ENCODE results near the gene TOLLIP.
"Not testable (repeated sequence)": the region's sequence is repeated elsewhere in the genome, so short reads cannot be mapped to it uniquely, and the experiment has no call there.

Gene TOLLIP

DNA sequence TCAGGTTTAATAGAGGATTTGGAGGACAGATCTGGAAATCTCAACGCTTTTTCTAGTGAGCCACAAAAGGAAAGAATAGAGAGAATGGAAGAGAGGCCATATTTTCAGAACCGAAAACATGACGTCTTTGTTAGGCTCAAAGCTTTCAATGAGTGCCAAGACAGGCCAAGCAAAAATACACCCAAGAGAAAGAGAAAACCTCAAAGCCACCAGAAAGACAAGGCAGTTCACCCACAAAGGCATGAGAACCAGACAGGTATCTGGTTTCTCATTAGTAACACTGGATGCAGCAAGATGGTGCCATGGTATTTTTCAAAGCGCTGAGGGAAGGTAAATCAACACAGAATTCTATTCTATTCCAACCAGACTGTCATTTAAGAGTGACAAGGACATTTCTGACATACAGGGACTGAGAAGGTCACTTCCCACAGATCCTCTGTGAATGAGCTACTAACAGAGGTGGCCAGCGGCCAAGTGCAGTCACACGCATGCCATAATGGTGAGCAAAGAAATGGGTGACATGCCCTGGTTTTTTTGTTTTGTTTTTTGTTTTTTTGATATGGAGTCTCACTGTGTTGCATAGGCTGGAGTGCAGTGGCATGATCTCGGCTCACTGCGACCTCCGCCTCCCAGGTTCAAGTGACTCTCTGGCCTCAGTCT lies 41.9 kb downstream of the TOLLIP start:
- DNase-seq (ENCODE audit: insufficient read length, low spot score): no peak
- FAIRE-seq: no peak

DNA sequence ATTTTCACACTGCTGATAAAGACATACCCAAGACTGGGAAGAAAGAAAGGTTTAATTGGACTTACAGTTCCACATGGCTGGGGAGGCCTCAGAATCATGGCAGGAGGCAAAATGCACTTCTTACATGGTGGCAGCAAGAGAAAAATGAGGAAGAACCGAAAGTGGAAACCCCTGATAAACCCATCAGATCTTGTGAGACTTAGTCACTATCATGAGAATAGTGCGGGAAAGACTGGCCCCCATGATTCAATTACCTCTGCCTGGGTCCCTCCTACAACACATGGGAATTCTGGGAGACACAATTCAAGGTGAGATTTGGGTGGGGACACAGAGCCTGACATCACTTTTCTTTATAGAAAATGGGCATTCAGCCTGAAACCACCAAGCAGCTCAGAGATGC lies 42.5 kb downstream of the TOLLIP start:
- not testable (repeated sequence) for DNase-seq (ENCODE audit: insufficient read length, low spot score); FAIRE-seq

DNA sequence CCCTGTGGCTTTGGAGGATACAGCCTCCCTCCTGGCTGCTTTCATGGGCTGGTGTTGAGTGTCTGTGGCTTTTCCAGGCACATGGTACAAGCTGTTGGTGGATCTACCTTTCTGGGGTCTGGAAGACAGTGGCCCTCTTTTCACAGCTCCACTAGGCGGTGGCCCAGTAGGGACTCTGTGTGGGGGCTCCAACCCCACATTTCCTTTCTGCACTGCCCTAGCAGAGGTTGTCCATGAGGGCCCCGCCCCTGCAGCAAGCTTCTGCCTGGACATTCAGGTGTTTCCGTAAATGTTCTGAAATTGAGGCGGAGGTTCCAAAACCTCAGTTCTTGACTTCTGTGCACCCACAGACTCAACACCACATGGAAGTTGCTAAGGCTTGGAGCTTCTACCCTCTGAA lies 44.0 kb downstream of the TOLLIP start:
- not testable (repeated sequence) for FAIRE-seq; DNase-seq (ENCODE audit: insufficient read length, low spot score)

DNA sequence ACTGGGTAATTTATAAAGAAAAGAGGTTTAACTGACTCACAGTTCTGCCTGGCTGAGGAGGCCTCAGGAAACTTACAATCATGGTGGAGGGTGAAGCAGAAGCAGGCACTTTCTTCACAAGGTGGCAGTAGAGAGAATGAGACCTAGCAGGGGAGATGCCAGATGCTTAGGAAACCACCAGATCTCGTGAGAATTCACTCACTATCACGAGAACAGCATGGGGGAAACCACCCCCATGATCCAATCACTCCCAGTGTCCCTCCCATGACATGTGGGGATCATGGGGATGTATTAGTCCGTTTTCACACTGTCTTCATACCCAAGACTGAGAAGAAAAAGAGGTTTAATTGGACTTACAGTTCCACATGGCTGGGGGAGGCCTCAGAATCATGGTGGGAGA lies 45.0 kb downstream of the TOLLIP start:
- DNase-seq (ENCODE audit: insufficient read length, low spot score); FAIRE-seq: not testable (repeated sequence)

DNA sequence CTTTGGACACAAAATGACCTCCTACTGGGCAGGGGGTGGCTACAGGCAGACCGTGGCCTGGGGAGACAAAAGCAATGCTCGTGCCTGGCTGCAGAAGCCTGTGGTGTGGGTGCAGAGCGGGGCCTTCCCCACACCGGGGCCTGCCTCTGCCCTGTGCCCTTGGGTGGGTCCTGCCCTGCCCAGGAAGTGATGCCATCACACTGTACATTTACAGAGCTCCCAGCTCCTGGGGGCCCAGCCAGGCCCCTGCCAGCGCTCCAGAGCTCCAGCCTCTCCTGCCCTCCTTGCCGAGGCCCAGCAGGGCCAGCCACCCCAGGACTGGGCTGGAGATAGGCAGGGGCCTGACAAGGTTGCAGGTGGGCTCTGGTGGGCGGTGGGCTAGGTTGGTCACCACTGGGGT lies 46.4 kb downstream of the TOLLIP start:
- DNase-seq (ENCODE audit: insufficient read length, low spot score): no peak

DNA sequence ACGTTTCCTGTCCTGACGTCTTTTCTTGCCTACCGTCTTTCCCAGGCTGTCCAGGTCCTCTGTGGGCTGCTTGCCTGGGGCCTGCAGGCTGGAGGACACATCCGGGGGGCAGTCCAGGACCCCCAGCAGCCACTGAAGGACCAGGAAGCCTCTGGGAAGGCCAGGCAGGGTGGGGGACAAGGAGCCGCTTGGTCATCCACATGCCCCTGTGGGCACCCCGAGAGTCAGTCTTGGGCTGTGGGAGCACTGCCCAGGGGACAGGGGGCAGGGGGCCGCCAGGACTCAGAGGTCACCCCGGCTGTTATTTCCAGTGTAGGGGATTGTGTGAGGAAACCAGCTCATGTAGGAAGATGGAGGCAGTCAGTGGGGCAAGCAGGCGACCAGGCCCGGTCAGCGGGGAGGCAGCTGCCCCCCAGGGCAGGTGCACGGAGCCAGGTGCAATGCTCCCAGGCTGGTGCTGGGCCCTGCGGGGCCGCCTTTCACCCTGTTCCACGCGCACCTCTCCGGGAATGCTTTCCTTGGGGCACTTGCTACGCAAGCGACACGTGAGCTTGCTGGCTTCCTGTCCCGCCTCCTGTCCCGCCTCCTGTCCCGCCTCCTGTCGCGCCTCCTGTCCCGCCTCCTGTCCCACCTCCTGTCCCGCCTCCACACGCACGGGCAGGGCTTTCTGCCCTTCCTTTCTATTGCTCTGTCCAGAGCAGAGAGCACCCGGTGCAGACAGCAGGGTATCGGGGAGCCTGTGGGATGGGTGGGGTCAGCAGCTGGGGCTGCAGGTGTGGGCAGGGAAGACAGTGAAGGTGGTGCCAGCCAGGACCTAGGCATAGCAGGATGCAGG lies 47.0 kb downstream of the TOLLIP start:
- FAIRE-seq (peak; percentile 87), DNase-seq (ENCODE audit: insufficient read length, low spot score) (peak; percentile 88)

More for the DNA sequence above, 46.4 kb downstream of the TOLLIP start:
- FAIRE-seq: no peak

DNA sequence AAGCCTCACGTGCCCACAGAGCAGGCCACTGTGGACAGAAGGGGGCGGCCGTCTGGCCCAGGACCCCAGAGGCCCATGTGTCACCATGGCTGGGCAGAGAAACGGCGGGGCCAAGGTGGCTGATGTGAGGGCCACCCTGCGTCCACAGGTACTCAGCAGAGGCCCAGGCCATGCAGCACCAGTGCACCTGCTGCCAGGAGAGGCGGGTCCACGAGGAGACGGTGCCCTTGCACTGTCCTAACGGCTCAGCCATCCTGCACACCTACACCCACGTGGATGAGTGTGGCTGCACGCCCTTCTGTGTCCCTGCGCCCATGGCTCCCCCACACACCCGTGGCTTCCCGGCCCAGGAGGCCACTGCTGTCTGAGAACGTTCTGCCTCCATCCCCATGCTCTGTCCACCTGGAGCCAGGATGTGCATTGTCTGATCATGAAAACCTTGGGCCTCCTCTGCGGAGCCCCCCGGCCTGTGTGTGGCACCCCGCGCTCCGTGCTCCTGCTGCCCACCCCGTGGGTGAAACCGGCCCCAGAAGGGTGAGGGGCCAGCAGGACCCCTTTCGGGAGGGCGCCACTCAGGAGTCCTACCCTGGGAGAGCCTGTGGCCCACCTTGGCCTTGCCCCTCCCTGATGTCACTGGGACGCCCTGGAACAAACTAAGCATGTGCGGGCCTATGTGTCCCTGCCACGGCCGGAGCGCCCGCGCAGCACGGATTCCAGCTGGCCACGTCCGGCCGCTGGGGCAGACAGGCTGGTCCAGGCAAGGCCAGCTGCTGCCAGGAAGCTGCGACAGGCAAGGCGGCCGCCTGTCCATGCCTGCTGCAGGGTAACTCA lies 48.0 kb downstream of the TOLLIP start:
- DNase-seq (ENCODE audit: insufficient read length, low spot score): no peak
- FAIRE-seq: no peak

DNA sequence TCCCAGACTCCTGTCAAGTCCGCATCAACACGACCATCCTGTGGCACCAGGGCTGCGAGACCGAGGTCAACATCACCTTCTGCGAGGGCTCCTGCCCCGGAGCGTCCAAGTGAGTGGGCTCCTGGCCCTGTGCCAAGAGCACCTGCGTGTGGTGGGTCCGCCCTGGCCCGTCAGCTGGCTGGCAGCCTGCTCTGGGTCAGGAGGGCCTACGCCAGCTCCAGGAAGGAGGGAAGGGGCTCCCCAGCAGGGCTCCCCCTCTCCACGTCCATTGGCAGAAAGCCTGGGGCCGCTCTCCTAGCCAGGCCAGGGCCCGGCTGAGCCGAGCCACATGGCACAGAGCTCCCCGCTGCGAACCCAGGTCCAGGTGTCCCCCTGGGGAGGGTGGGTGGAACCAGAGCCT lies 48.8 kb downstream of the TOLLIP start:
- DNase-seq (ENCODE audit: insufficient read length, low spot score) (no peak), FAIRE-seq (no peak)

DNA sequence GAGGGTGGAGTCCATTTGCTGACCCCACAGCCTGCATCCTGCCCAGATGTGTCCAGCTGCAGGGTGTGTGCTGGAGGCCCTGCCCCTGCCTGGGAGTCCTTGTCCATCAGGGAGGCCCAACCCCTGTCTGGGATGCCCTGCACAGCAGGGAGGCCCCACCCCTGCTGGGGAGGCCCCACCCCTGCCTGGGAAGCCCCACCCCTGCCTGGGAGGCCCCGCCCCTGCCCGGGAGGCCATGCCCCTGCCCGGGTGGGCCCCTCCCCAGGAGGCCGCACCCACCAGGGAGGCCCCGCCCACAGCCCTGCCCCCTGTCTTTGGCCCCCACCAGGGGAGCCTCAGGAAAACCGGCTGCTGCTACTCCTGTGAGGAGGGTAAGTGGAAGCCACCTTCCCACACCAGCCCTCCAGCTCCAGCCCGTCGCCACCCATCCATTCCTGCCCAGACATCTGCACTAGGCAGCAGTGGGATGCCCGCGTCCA lies 49.4 kb downstream of the TOLLIP start:
- FAIRE-seq (no peak), DNase-seq (ENCODE audit: insufficient read length, low spot score) (no peak)

DNA sequence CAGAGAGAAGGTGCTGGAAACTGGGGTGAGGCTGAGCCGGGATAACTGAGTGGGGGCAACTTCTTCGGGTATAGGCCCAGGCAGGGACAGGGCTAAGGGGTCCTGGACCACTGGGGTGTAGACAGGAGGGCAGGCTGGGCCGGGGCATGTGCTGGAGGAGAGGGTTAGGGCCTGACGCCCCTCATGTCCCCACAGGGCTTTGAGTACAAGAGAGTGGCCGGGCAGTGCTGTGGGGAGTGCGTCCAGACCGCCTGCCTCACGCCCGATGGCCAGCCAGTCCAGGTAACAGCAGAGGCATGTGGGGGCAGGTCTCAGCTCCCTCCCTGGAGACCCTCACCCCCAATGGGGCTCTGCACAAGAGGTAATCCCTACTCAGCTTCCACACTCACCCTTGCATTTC lies 49.9 kb downstream of the TOLLIP start:
- FAIRE-seq (no peak), DNase-seq (ENCODE audit: insufficient read length, low spot score) (no peak)

DNA sequence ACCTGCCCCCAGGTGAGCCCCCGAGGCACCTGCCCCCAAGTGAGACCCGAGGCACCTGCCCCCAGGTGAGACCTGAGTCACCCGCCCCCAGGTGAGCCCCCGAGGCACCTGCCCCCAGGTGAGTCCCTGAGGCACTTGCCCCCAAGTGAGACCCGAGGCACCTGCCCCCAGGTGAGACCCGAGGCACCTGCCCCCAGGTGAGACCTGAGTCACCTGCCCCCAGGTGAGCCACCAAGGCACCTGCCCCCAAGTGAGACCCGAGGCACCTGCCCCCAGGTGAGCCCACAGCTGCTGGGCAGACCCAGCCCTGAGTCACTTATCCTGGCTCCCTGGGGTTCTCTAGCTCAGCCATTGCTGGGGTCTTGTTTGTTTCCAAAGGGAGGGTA lies 50.4 kb downstream of the TOLLIP start:
- FAIRE-seq (no peak), DNase-seq (ENCODE audit: insufficient read length, low spot score) (no peak)

DNA sequence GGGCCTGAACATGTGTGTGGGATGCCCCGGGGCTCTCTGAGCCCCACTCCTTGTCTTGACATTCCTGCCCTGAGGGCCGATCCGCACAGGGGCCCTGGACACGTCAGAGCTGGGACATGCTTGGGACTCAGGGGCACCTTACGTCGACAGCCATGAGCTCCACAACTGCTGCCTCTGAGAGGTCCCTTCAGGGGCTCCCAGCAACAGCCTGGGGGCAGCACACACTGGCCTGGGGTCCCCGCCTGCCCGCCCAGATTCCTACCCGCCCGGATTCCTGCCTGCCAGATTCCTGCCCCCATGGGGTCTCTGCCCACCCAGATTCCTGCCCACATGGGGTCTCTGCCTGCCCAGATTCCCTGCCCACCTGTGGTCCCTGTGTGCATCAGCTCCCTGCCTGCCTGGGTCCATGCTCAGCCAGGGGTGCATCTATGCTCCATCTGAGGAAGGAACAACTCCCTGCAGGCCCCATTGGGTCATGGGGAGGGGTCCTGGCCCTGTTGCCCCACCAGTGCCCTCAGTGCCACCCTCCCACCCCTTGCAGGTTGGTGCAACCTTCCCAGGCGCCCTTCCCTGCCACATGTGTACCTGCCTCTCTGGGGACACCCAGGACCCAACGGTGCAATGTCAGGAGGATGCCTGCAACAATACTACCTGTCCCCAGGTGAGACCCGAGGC lies 50.9 kb downstream of the TOLLIP start:
- no peak for DNase-seq (ENCODE audit: insufficient read length, low spot score)
- no peak for FAIRE-seq

DNA sequence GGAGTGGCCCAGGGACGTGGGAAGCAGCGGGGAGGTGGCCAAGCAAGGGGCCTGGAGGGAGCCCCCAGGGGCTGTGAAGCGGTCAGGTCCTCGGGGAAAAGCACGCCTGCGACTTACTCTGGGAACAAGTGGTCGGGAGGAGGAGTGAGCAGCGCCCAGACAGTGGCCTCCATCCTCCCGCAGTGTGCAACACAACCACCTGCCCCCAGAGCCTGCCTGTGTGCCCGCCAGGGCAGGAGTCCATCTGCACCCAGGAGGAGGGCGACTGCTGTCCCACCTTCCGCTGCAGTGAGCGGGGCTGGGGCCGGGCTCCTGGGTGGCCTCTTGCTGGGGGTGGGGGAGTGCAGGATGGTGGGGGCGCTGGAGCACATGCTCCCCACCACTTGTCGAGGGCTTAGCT lies 51.5 kb downstream of the TOLLIP start:
- FAIRE-seq (no peak), DNase-seq (ENCODE audit: insufficient read length, low spot score) (no peak)

DNA sequence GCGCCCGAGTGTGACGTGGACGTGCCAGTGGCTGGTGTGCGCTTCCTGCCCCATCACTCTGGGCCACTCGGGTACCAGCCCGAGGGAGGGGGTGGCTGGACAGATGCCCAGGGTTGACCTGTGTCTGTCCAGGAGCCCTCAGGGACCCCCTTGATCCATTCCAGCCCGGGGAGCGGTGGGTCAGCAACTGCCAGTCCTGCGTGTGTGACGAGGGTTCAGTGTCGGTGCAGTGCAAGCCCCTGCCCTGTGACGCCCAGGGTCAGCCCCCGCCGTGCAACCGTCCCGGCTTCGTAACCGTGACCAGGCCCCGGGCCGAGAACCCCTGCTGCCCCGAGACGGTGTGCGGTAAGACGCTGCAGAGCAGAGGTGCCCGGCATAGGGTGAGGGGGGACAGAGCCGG lies 52.1 kb downstream of the TOLLIP start:
- FAIRE-seq (no peak), DNase-seq (ENCODE audit: insufficient read length, low spot score) (no peak)

DNA sequence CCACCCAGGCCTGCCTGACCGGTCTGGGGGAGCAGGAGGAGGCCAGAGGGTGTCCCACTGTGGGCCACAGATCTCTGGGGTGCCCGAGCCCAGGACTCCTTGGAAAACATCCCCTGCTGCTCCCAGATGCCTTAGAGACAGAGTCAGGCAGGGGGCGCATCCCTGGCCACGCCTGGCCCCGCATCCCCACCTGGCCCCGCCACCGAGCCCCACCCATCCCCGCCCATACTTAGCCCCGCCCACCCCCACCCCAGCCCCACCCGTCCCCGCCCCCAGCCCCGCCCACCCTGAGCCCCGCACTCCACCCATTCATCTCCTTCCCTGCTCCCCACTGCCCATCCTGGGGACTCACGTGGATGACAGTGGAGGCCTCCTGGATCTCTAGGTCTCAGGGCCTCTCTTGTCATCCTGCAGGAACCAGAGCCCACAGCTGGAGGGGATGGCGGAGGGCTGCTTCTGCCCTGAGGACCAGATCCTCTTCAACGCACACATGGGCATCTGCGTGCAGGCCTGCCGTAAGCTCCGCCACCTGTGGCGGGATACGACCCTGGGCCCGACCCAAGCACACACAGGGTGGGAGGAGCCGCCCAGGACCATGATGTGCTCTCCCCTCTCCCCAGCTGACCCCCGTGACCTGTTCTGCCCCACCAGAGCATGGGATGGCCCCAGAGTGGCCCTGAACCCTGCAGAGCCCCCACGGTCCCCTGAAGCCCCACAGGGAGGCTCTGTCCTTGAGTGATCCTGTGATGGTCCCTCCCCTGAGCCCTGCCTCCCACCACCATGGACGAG lies 53.0 kb downstream of the TOLLIP start:
- FAIRE-seq (no peak), DNase-seq (ENCODE audit: insufficient read length, low spot score) (no peak)

DNA sequence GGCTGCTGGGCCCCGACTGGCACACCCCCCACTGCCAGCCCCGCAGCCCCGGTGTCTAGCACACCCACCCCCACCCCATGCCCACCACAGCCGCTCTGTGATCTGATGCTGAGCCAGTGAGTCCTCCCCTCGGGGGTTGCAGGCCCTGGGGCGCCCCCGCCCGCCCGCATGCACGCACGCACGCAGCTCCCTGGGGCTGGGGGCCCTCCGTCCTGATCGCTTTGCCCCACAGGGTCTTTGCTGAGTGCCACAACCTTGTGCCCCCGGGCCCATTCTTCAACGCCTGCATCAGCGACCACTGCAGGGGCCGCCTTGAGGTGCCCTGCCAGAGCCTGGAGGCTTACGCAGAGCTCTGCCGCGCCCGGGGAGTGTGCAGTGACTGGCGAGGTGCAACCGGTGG lies 54.3 kb downstream of the TOLLIP start:
- no peak for FAIRE-seq
- no peak for DNase-seq (ENCODE audit: insufficient read length, low spot score)

DNA sequence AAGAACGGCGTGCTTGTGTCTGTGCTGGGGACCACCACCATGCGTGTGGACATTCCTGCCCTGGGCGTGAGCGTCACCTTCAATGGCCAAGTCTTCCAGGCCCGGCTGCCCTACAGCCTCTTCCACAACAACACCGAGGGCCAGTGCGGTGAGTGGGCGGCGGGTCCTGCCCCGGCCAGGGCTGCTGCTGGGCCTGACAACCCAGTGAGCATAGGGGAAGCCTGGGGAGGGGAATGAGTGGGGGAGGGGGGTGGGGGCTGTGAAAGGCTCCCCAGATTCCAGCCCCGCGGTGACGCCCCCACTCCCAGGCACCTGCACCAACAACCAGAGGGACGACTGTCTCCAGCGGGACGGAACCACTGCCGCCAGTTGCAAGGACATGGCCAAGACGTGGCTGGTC lies 54.7 kb downstream of the TOLLIP start:
- FAIRE-seq: no peak
- DNase-seq (ENCODE audit: insufficient read length, low spot score): no peak

DNA sequence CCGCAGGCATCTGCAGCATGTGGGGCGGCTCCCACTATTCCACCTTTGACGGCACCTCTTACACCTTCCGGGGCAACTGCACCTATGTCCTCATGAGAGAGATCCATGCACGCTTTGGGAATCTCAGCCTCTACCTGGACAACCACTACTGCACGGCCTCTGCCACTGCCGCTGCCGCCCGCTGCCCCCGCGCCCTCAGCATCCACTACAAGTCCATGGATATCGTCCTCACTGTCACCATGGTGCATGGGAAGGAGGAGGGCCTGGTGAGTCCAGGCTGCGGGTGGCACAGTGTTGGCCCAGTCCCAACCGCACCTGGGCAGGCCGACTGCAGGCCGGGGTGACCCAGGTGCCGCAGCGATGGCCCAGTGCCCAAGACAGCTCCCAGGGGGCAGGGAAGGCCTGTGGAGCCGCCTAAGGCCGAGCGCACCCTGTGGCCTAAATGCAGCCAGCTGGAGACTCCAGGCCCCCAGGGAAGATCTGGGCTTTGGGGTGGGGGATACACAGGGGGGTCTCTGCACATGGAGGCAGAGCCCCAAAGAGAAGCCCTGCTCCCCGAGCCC lies 55.3 kb downstream of the TOLLIP start:
- no peak for FAIRE-seq

DNA sequence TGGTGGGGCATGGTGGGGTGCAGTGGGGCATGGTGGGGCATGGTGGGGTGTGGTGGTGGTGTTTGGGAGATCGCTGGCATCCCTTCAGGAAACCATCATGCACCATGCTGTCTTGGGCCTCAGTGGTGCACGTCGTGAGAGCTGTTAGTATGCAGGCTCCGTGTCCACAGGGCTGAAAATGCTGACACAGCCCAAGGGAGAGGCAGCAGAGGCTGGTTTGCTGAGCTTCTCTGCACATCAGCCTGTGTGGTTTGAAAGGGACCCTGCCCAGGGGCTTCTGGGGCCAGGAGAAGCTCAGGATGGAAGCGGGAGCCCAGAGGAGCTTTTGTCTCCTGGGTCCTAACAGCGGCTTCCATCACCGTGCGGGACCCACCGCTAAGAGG lies 56.3 kb downstream of the TOLLIP start:
- FAIRE-seq (no peak), DNase-seq (ENCODE audit: insufficient read length, low spot score) (no peak)

More for the DNA sequence above, 55.3 kb downstream of the TOLLIP start:
- no peak for DNase-seq (ENCODE audit: insufficient read length, low spot score)
